ACHN (cell line): ENCODE data around the gene SIRPA.

ENCODE experiments used
- DNase-seq: peaks from one replicate; pipeline ENCODE4 v3.0.0-alpha.2; 2015
- in situ Hi-C: cut with HindIII; loops from 2 replicates; pipeline ENCODE4 v1.10.0; 2017; ENCODE audit warnings: low sequenced_read_pairs, low pct_ligation_motif_present, low pct_unique_long_range_greater_than_20kb

The SIRPA gene

DNA sequence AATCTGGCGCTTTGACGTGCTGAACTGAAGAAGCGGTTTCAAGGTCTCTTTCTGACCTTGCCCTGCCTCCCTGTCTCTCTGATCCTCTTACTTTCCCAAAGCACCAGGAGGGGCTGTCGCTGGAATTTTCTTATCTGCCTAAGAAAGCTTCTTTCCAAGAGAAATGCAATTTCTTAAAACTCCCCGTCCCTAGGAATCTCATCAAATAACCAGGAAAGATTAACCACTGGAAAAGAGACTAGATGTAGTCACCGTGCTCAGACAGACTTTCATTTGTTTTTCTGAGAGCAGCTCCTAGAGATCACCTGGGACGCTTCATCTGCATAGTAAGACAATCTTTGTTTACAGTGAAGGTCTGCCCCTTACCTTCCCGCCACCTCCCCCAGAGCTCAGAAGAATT lies 60.0 kb downstream of the SIRPA start:
- no peak for DNase-seq
- in situ Hi-C loops: no loop called here

DNA sequence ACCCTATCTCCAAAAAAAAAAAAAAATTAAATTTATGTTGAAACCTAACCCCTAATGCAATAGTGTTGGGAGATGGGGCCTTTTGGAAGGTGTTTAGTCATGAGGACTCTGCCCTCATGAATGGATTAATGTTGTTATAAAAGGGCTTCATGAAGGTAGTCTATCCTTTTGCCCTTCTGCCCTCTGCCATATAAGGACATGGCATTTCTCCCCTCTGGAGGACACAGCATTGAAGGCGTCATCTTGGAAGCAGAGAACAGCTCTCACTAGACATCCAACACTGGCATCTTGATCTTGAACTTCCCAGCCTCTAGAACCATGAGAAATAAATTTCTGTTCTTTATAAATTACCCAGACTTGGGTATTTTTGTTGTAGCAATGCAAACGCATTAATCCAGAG lies 63.2 kb downstream of the SIRPA start:
- DNase-seq: no peak
- in situ Hi-C loops: no loop called here

DNA sequence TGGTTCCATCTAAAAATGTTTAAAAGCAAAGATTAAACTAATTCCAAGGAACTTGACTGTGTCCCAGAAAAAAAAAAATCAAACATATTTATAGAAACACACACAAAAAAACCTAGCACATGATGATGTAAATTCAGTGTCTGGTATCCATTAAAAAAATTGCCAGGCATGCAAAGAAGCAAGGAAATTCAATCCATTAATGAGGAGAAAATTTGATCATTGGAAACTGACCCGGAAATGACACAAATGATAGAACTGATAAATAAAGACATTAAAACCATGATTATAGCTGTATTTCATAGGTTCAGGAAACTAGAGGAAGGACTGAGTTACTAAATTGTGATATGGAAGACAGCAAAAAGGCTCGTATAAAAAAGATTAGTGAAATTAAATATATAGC lies 63.9 kb downstream of the SIRPA start:
- DNase-seq: no peak
- in situ Hi-C loops: no loop called here

DNA sequence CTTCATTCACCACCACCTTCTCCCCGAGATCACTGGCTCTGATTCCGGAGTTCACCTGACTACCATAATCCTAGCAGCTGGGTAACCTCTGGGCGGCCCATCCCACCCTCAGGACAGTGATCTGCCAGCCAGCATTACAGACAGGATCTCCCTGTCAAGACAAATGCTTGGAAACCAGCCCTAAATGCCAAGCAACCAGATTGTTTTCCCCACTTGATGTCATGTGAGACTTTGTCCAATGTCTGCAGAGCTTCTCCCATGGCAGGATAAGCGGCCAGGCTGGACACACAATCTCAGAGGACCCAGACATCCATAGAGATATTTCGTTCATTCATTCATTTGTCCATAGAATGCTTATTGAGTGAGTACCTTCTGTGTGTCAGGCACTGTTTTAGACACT lies 66.2 kb downstream of the SIRPA start:
- no peak for DNase-seq
- in situ Hi-C loops: no loop called here

DNA sequence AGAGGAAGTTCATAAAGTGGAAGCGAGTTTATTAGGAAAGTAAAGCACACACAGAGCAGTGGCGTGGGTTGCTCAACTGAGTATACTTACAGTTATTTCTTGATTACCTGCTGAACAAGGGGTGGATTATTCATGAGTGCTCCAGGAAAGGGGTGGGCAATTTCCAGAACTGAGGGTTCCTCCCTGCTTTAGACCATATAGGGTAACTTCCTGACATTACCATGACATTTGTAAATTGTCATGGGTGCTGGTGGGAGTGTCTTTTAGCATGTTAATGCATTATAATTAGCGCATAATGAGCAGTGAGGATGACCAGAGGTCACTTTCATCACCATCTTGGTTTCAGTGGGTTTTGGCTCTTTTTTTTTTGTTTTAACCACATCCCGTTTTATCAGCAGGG lies 68.9 kb downstream of the SIRPA start:
- DNase-seq: no peak
- in situ Hi-C loops: no loop called here

DNA sequence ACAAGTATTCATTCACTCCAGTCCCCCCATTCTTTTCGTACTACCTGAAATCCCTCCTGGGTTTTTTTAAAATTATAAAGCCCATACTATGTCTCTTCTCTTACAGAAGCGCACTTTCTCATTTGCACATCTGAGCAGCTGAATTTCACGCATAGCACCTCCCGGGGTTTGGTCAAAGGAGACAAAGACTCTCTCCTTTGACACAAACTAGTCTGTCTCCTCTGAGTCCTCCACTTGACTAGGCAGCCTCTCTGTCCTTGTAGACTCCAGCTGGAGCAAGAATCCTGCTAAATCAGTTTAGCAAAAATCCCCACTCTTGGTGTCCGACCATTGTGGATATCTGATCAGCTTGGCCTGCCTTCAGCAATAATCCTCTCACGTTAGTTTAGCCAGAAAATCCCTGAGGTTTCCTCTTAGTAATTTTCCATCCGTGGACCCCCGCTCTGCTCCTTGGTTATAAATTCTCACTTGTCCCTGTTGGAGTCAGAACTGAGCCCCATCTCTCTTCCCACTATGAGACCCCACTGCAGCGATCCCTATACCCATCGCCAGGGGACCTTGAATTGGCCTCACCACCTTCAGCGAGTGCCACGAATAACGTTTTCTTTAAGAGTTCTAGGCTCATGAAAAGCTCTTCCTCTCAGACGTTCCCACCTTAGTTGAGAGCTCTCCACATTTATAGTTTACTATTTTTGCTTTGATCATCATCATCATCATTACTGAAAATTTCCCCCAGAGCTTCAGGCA lies 69.6 kb downstream of the SIRPA start:
- DNase-seq: no peak
- in situ Hi-C loops: no loop called here

DNA sequence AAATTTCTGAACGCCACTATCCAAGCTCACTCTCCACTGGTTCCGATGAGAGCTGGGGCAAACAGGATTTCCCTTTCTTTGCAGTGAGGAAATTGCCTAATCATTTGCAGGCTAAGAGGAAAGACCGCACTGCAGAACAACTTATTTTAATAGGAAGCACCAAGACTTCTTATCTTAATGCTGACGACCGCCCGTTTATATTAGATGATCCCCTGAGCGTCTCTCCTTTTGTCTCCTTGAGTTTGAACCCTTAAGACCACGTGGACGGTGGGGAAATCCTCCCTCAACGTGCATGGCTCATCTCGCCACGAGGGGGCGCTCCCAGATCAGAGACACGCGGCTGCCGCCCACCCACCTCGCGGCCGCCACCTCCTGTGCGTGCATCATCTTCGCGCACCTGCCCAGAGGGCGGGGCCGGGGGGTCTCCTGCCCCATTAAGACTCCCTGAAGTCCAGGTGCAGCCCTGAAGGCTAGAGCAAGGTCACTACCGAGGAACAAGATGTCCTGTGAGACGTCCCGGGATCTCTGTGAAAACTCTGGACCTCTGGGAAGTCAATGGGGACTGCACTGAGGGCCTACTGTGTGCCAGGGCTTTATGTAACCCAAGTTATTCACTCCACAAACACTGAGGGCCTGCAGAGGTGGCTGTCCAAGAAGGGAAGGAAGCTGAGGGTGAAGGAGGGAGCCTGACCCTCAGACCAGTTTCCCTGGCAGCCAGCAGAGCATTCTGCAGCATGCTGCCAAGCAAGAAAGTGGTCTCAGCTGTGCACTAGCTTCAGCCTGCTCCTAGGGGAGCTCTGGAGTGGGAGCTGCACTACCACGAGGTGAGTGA lies 70.5 kb downstream of the SIRPA start:
- peak; percentile 64 for DNase-seq
- in situ Hi-C loops: no loop called here

DNA sequence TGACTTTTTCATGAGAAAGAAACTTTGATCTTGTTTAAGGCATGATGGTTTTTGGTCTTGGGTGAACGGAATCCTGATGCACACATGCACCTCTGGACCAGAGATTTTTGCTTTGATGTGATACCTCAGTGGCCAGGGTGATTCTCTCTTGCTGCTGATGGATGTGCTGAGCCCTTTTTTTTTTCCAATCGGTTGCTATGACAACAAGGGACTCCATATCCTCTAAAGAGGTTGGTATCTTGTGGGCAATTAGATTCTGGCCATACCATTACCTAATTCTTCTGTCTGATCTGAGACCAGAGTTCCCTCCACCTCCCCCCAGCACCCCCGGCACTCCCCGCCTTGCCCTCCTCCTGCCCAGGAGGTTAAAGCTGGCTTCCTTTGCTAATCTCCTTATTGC lies 73.8 kb downstream of the SIRPA start:
- in situ Hi-C loops: no loop called here
- no peak for DNase-seq

DNA sequence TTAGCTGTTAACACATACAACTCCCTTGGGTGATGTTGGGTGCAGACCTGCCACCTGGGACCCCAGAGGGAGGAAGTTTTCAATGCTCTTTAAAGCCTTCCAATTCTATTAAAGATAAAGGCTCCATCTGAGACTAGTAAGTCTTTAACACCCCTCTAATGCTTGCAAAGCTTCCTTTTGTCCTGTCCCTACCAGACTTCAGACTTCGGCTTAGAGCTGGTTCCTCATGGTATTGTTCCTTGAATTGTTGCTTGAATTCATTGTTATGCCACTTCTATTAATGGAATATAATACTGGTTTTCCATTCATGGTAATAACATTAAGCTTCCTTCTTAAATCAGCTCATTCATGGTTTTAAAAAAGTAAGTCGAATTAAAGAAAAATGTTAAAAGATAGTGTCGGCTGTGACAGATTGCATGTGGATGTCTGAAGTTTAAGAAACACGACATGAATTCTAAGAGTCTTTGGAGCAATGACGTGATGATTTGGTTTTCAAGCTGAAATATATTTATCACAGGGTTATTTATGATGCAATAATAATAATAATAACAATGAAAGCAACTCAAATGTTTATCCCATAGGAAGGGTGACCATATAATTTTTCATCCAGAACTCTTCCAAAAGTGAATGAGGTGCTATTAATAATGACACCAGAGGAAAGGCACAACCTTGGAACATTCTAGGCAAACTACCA lies 76.8 kb downstream of the SIRPA start:
- no peak for DNase-seq
- in situ Hi-C loops: no loop called here

DNA sequence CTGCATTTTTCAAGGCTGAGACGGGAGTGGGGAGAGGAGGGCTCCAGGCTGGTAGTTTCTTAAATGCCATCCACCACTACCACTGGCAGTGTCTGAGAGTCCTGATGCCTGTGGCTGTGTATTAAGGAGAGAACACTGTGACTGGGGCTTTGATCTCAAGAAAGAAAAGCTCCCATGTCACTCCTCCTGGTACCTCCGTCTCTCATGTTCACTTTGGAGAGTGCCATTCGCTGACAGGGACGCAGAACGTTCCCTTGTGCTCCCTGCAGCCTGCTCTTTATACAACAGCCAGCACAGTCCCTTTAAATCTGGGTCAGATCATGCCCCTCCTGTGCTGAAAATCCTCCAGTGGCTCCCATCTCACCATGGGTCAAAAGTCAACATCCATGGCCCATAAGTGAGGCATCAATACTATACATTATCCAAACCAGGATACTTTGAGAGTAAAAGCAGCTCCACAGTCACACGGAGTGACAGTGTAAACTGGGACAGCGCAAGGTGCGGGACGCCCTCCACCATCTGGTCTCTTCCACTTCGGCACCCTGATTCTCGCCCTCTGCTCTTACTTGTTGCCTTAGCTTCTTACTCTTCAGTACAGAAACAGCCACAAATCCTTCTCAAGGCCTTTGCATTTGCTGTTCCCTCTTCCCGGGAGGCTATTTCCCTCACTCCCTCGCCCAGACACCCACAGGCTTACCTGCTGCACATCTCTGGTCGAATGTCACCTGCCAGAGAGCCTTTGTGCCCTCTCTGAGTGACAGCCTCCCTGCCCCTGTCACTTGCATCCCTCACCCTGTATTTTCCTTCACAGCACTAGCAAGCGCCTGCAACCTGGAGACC lies 78.6 kb downstream of the SIRPA start:
- no peak for DNase-seq
- in situ Hi-C loops: no loop called here

DNA sequence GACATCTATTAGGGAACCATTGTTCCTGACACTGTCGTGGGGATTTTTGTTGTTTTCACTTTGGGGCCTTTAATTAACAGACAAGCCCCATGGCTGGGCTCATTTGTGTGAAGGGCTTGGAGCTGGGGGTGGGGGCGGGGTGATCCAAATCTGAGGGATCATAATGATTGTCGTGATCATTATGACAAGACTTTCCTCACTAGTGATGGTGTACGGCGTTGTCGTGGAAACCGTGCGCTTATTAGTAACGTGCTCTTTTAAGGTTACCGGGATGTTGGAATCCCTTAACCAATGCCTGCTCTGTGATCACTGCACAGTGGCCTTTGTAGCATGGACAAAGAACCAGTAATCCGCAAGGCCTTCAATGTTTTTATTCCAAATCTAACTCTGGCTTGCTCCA lies 80.1 kb downstream of the SIRPA start:
- in situ Hi-C loops: no loop called here
- no peak for DNase-seq

DNA sequence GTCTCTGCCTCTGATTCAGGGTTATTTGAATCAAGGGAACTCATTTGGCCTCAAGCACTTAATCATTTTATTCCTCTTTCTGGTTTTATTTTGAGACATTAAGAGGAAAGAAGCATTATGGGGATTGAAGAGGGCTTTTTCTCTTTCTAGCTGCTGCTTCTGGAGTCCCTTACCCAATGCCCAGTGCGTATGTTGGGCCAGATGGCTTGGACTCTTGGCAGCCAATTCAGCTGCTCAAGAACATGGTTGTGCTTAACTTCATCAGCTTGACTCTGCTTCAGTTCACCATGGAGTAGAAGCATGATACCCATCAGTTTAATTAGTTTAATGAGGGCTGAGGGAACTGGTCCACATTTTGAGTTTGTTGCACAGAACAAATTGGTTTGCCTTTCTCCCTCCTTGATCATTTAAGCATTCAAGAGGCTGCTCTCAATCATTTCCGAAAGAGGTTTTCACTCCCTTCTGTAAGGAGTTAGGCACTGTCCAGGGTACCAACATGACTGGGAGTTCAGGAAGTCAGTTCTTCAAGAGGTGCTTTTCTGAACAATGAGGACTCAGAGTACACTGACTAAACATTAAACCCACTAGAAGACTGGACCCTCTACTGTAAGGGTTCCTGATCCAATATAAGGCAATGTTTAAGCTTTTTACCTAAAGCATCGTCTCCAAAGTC lies 84.0 kb downstream of the SIRPA start:
- in situ Hi-C loops: no loop called here
- no peak for DNase-seq

DNA sequence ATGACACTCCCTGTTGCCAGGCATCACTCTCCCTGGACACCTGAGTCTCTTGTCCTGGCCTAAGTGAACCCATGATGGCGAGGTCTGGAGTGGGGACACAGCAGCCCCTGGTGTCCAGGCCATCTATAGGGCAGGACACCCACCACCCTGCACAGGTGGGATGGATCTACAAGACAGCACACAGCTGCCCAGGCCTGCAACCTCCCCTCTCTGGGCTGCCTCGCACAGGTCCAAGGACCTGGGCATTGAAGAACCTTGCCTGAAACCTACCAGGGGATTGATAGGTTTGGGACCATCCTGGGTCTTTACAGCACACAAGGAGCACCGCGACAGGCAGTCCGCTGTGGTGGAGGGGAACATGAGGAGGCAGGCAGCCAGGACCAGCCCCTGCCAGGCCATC lies 87.5 kb downstream of the SIRPA start:
- in situ Hi-C loops: no loop called here
- DNase-seq: no peak

DNA sequence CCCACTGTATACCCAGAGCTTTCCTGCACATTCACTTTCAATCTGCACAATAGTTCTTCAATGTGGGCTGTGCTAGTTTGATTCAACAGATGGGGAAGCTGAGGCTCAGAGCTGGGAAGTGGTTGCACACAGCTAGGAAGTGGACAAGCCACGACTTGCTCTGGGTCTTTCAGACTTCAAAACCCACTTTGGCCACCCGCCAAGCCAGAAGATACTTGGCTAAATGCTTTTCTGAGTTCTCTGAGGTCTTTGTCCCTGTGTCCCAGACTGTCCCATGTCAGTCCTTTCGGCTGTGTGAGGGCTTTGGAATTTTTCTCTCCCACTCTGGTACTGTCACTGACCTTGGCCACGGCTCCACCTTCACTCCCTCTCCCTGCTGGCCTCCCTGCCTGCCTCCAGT lies 88.1 kb downstream of the SIRPA start:
- in situ Hi-C loops: no loop called here

DNA sequence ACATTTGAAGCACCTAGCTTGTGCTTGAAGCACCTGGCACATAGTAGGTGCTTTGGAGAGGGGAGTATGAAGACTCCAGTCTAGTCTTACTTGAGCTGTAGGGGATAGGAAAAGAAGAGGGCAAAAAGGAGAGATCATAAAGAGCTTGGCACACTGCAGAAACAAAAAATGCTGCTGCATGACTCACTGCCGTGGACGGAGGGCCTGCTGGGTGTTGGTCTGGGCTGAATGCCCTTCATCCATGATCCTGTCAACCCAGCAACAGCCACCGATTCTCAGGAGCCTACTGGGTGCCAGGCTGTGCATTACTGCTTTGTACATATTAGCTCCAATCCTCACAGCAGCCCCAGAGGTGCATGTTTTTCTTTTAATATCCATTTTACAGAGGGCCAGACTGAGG lies 92.6 kb downstream of the SIRPA start:
- peak; percentile 10 for DNase-seq
- in situ Hi-C loops: no loop called here

More for the DNA sequence above, 88.1 kb downstream of the SIRPA start:
- DNase-seq: no peak
